COLO668 (cell line): ENCODE measurements around the gene RNF2.

Source experiments
- DNase-seq: peaks from one replicate; lab custom pipeline; 2025; ENCODE audit not compliant: unreplicated experiment; lab: John Stamatoyannopoulos, UW

The RNF2 gene

GRCh38 chr1:185091480-185091879 is 46.1 kb downstream of the RNF2 start:
- DNase-seq, result no peak

GRCh38 chr1:185094761-185095160 is 49.4 kb downstream of the RNF2 start:
- no peak for DNase-seq

- no peak for DNase-seq
Measured at GRCh38 chr1:185096531-185096930, 51.2 kb downstream of the RNF2 start.

GRCh38 chr1:185104083-185104482 is 58.7 kb downstream of the RNF2 start:
- DNase-seq, result no peak

GRCh38 chr1:185105121-185105520 is 59.8 kb downstream of the RNF2 start:
- no peak for DNase-seq

GRCh38 chr1:185108321-185108720 is 63.0 kb downstream of the RNF2 start:
- DNase-seq, result no peak

GRCh38 chr1:185110145-185110544 is 64.8 kb downstream of the RNF2 start:
- DNase-seq, result no peak

GRCh38 chr1:185111873-185112272 is 66.5 kb downstream of the RNF2 start:
- DNase-seq, result no peak

GRCh38 chr1:185112356-185112755 is 67.0 kb downstream of the RNF2 start:
- DNase-seq, result no peak

- no peak for DNase-seq
Measured at GRCh38 chr1:185129708-185130107, 84.3 kb downstream of the RNF2 start.

GRCh38 chr1:185132534-185132933 is 87.2 kb downstream of the RNF2 start:
- DNase-seq, result no peak

- no peak for DNase-seq
Measured at GRCh38 chr1:185137896-185138545, 92.7 kb downstream of the RNF2 start.

GRCh38 chr1:185139246-185139645 is 93.9 kb downstream of the RNF2 start:
- DNase-seq, result no peak

- no peak for DNase-seq
Measured at GRCh38 chr1:185144233-185144632, 98.9 kb downstream of the RNF2 start.

GRCh38 chr1:185151215-185151614 is 105.9 kb downstream of the RNF2 start:
- DNase-seq, result no peak
